Endothelial cell of umbilical vein (primary cell): ENCODE measurements around the gene AARS2.

ENCODE experiments used
- EZH2 ChIP-seq: IDR thresholded peaks from 2 replicates; pipeline ENCODE4 v1.6.1; 2012; ENCODE audit warnings: borderline replicate concordance, low read depth, mild to moderate bottlenecking, moderate library complexity, low read length, inconsistent platforms; ENCODE audit not compliant: severe bottlenecking
- FOS ChIP-seq: IDR thresholded peaks from 2 replicates; pipeline ENCODE4 v1.6.1; 2011; ENCODE audit warnings: mild to moderate bottlenecking, low read length, moderate library complexity, borderline replicate concordance; ENCODE audit not compliant: insufficient read depth
- GATA2 ChIP-seq: IDR thresholded peaks from 2 replicates; pipeline ENCODE4 v1.7.0; 2011; ENCODE audit warnings: low read depth, mild to moderate bottlenecking, moderate library complexity, mixed read lengths, low read length; ENCODE audit not compliant: insufficient read length, insufficient read depth
- JUN ChIP-seq: IDR thresholded peaks from 2 replicates; pipeline ENCODE4 v1.6.1; 2011; ENCODE audit warnings: borderline replicate concordance, low read depth; ENCODE audit not compliant: insufficient read length, insufficient read depth
- POLR2A ChIP-seq: IDR thresholded peaks from 2 replicates; pipeline ENCODE4 v1.6.1; 2012; ENCODE audit warnings: low read depth, mild to moderate bottlenecking, control low read depth, low read length
- POLR2AphosphoS5 ChIP-seq: IDR thresholded peaks from 2 replicates; pipeline ENCODE4 v1.6.1; 2012; ENCODE audit warnings: low read depth, mild to moderate bottlenecking, control low read depth, low read length, moderate library complexity; ENCODE audit not compliant: insufficient read depth
- TF ChIP-seq, protein P1 (sequence below), 2 donors: IDR thresholded peaks; 1 replicate in 1 of 2; 2 replicates in 1 of 2; pipeline ENCODE4 v1.5.1; 2011; ENCODE audit warnings: low read length in 2 of 2, mild to moderate bottlenecking in 2 of 2, moderate library complexity in 2 of 2, control low read depth in 1 of 2, inconsistent platforms in 1 of 2, low read depth in 1 of 2; ENCODE audit not compliant: insufficient read depth in 1 of 2; ENCODE audit errors: extremely low read depth in 1 of 2
- TF ChIP-seq, protein P2 (sequence below): IDR thresholded peaks from 2 replicates; pipeline ENCODE4 v1.6.1; 2011; ENCODE audit not compliant: insufficient read depth, insufficient read length

GRCh38 chr6:44266347-44266746, 46.8 kb downstream of the AARS2 start:
- TF ChIP-seq, protein P1, sequence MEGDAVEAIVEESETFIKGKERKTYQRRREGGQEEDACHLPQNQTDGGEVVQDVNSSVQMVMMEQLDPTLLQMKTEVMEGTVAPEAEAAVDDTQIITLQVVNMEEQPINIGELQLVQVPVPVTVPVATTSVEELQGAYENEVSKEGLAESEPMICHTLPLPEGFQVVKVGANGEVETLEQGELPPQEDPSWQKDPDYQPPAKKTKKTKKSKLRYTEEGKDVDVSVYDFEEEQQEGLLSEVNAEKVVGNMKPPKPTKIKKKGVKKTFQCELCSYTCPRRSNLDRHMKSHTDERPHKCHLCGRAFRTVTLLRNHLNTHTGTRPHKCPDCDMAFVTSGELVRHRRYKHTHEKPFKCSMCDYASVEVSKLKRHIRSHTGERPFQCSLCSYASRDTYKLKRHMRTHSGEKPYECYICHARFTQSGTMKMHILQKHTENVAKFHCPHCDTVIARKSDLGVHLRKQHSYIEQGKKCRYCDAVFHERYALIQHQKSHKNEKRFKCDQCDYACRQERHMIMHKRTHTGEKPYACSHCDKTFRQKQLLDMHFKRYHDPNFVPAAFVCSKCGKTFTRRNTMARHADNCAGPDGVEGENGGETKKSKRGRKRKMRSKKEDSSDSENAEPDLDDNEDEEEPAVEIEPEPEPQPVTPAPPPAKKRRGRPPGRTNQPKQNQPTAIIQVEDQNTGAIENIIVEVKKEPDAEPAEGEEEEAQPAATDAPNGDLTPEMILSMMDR (IDR thresholded peaks at IDR 0.05; ENCODE audit: extremely low read depth in 1 of 2, insufficient read depth in 1 of 2, low read depth in 1 of 2, low read length in 2 of 2), result no peak
- TF ChIP-seq, protein P2, sequence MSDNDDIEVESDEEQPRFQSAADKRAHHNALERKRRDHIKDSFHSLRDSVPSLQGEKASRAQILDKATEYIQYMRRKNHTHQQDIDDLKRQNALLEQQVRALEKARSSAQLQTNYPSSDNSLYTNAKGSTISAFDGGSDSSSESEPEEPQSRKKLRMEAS, result no peak
- no peak for TF ChIP-seq FOS
- TF ChIP-seq POLR2AphosphoS5, result no peak
- no peak for TF ChIP-seq POLR2A
- TF ChIP-seq JUN, result no peak
- TF ChIP-seq GATA2, result no peak
- TF ChIP-seq EZH2, result no peak
